ENCODE measurements around the gene DGCR6. TPM values are rescaled to one million over a fixed set of nuclear protein-coding genes. Genes with fewer than 3 reads are reported as not detected.
"Not testable (repeated sequence)": the region's sequence is repeated elsewhere in the genome, so short reads cannot be mapped to it uniquely, and the experiment has no call there.

Gene DGCR6
- total and polyA plus RNA-seq, 9 donors = 0.28 to 4.9 (median 0.90) TPM

DNA sequence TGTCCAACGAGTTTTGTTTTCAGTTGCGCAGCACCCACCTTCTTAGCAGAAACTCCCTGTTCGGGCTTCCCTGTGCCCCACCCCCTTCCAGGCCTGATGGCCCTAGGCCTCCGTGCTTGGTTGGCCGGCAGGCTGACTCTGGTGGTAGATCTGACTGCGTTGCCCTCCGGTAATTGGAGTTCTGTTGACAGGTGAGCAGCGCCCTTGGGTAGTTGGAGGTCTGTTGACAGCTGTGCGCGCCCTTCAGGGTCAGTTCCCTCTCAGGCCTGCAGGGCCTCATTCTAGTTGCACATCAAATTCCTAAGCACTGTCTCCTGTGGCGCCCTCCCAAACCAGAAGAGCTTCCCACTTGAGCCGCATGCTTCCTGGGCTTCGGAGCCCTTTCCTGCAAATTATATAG is 776 bp downstream of the DGCR6 start:
- H3K9me3 ChIP-seq = no peaks in the 10 kb centered on the region
- TF ChIP-seq POLR2A (IDR thresholded peaks at IDR 0.05) = no peak
- TF ChIP-seq, protein P1, sequence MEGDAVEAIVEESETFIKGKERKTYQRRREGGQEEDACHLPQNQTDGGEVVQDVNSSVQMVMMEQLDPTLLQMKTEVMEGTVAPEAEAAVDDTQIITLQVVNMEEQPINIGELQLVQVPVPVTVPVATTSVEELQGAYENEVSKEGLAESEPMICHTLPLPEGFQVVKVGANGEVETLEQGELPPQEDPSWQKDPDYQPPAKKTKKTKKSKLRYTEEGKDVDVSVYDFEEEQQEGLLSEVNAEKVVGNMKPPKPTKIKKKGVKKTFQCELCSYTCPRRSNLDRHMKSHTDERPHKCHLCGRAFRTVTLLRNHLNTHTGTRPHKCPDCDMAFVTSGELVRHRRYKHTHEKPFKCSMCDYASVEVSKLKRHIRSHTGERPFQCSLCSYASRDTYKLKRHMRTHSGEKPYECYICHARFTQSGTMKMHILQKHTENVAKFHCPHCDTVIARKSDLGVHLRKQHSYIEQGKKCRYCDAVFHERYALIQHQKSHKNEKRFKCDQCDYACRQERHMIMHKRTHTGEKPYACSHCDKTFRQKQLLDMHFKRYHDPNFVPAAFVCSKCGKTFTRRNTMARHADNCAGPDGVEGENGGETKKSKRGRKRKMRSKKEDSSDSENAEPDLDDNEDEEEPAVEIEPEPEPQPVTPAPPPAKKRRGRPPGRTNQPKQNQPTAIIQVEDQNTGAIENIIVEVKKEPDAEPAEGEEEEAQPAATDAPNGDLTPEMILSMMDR (IDR thresholded peaks at IDR 0.05) = no peak
- no peak for TF ChIP-seq EP300 (IDR thresholded peaks at IDR 0.05)
- no peak overlapping the region for H3K27ac ChIP-seq
- WGBS, 3 donors = 45 to 72% methylated on average over 3 to 4 of the region's 13 CpGs; no CpG with 5 or more reads in 1 of the 3 donors
- H3K27me3 ChIP-seq = no peaks in the 10 kb centered on the region
- DNase-seq = no peak
- intact Hi-C loops (cut with DNase I) = no loop called here
- H3K4me1 ChIP-seq (ENCODE audit: insufficient read depth) = no peaks in the 10 kb centered on the region
- H3K36me3 ChIP-seq = no peaks in the 10 kb centered on the region
- H3K4me3 ChIP-seq = no peak overlapping the region

DNA sequence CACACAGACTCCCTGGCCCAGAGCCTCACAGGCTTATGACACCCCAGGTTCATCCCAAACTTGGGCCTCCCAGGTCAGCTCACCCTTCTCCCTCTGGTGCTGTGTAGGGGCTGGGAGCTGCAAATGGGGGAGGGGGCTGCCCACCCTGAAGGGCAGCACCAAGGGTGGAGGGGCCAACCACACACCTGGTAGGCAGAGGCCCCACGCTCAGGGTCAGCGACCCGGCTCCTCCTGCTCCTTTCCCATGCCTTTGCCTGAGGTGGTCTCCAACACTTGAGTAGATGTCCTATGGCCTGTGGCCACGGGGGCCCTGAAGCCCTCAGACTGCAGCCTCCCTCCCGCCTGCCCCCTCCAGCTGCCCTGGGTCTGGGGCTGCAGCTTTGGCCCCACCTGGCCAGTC is 3.4 kb downstream of the DGCR6 start:
- WGBS, 3 donors = 60% methylated on average over 1 of the region's 5 CpGs; no CpG with 5 or more reads in 2 of the 3 donors
- H3K27ac ChIP-seq = no peak overlapping the region

DNA sequence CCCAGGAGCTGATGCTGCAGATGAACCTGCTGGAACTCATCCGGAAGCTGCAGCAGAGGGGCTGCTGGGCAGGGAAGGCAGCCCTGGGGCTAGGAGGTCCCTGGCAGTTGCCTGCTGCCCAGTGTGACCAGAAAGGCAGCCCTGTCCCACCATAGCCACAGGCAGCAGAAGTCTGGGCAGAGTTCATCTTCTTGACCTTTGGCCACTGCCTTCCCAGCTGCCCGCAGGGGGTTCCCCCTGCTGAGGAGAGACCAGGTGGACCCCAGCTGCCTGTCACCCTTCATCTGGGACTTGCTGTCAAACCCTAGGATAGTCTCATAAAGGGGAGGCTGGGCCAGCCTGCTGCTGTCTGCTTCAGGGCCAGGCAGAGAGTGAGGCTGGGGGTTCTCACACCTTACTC is 5.4 kb downstream of the DGCR6 start:
- H3K36me3 ChIP-seq; H3K27ac ChIP-seq; intact Hi-C loops (cut with DNase I); DNase-seq; H3K4me1 ChIP-seq (ENCODE audit: insufficient read depth); H3K9me3 ChIP-seq; H3K4me3 ChIP-seq; H3K27me3 ChIP-seq: not testable (repeated sequence)
- WGBS, 3 donors = no CpG with 5 or more reads among the region's 2 CpGs

More for the DNA sequence above, 3.4 kb downstream of the DGCR6 start:
- intact Hi-C loops (cut with DNase I) = no loop called here
- TF ChIP-seq POLR2A (IDR thresholded peaks at IDR 0.05) (no peak), EP300 (IDR thresholded peaks at IDR 0.05) (no peak)
- TF ChIP-seq, protein P1 (IDR thresholded peaks at IDR 0.05) = no peak
- H3K9me3 ChIP-seq = no peaks in the 10 kb centered on the region
- DNase-seq = no peak
- H3K36me3 ChIP-seq = no peaks in the 10 kb centered on the region
- no peak overlapping the region for H3K4me3 ChIP-seq
- no peaks in the 10 kb centered on the region for H3K27me3 ChIP-seq
- no peaks in the 10 kb centered on the region for H3K4me1 ChIP-seq (ENCODE audit: insufficient read depth)

- H3K36me3 ChIP-seq; intact Hi-C loops (cut with DNase I); H3K4me1 ChIP-seq (ENCODE audit: insufficient read depth); H3K27ac ChIP-seq; H3K9me3 ChIP-seq; DNase-seq; H3K4me3 ChIP-seq; H3K27me3 ChIP-seq: not testable (repeated sequence)
- WGBS, 3 donors = no CpG with 5 or more reads among the region's 10 CpGs
Observed at GRCh38 chr22:18912264-18912946, 6.3 kb downstream of the DGCR6 start.

- H3K36me3 ChIP-seq; H3K9me3 ChIP-seq; H3K27ac ChIP-seq; H3K27me3 ChIP-seq; H3K4me3 ChIP-seq; H3K4me1 ChIP-seq (ENCODE audit: insufficient read depth); intact Hi-C loops (cut with DNase I); DNase-seq: not testable (repeated sequence)
- WGBS, 3 donors = no CpG with 5 or more reads among the region's 10 CpGs
Observed at GRCh38 chr22:18914558-18914957, 8.4 kb downstream of the DGCR6 start.

GRCh38 chr22:18915550-18915949 is 9.4 kb downstream of the DGCR6 start:
- H3K36me3 ChIP-seq; intact Hi-C loops (cut with DNase I); H3K27me3 ChIP-seq; H3K4me3 ChIP-seq; DNase-seq; H3K9me3 ChIP-seq; H3K27ac ChIP-seq; H3K4me1 ChIP-seq (ENCODE audit: insufficient read depth): not testable (repeated sequence)
- WGBS, 3 donors = no CpG with 5 or more reads among the region's 9 CpGs

DNA sequence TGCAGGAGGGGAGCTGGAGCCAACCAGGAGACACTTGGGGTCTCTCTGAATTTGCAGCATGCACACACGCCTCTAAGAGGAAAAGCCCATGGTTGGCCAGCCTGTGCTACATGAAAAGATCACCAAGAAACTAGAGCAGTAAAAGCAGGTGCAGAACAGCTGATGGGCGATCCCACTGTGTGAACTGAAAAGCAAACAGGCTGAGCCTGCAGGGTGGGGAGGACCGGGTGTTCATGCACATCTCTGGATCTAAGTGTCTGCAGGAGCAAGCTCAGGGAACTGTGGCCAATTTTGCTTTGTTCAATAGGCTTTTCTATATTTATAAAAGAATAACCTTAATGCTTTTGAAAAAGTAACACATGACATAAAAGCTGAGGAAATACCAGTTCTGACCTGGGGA is 11.7 kb downstream of the DGCR6 start:
- H3K27me3 ChIP-seq; H3K4me1 ChIP-seq (ENCODE audit: insufficient read depth); intact Hi-C loops (cut with DNase I); H3K4me3 ChIP-seq; H3K36me3 ChIP-seq; DNase-seq; H3K9me3 ChIP-seq; H3K27ac ChIP-seq: not testable (repeated sequence)
- WGBS, 3 donors = 12 to 63% methylated on average over 2 of the region's 3 CpGs; no CpG with 5 or more reads in 1 of the 3 donors

DNA sequence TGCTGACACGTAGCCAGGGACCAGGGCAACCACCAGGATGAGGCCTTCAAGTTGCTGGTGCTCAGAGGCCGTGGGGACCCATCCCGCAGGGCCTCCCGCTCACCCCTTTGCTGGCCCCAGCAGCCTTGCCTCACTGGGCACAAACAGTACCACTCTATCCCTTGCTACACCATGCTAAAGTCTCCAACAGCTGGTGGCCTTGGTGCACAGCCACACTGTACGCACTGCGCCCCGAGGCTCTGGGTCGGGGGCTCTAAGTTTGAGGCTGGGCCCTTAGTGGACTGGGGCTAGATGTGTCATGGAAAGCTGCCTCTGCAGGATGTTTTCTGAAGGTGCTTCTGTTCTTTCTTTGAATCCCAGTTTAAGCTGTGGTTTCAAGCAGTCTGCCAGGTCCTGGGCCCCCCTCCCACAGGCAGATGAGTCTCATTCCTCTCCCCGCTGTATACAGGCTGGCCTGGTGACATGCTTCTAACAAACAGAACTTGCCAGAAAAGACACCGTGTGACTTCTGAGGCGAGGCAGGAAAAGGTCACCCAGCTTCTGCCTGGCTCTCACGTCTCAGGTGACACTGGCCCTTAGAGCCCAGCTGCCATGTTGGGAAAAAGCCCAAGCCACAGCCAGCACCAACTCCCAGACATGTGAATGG is 14.3 kb downstream of the DGCR6 start:
- whole genome bisulfite sequencing, 3 donors = no CpG with 5 or more reads among the region's 12 CpGs
- H3K36me3 ChIP-seq; intact Hi-C loops (cut with DNase I); H3K4me1 ChIP-seq (ENCODE audit: insufficient read depth); H3K9me3 ChIP-seq; DNase-seq; H3K27ac ChIP-seq; H3K27me3 ChIP-seq; H3K4me3 ChIP-seq: not testable (repeated sequence)
